Effector memory CD8-positive, alpha-beta T cell (primary cell): ENCODE results near the gene CDH4.

Source experiments
- ATAC-seq: fragments of 150-1000 bp; cut with Tn5 transposase; replicated peaks from 2 replicates; pipeline ENCODE4 v1.10.0; 2021; ENCODE audit warnings: mild to moderate bottlenecking, moderate library complexity
- DNase-seq, 3 experiments: peaks; one replicate each; pipeline ENCODE4 v3.0.0; 2021
- H3K27ac Mint-ChIP-seq, 2 donors: one replicate each; pipeline ENCODE4 v1.8.0; 2022; ENCODE audit warnings: mild to moderate bottlenecking in 2 of 2, mixed read lengths in 2 of 2, moderate library complexity in 2 of 2
- H3K27me3 Mint-ChIP-seq, 2 donors: one replicate each; pipeline ENCODE4 v1.8.0; 2022; ENCODE audit warnings: mixed read lengths in 2 of 2
- H3K36me3 Mint-ChIP-seq: one replicate; pipeline ENCODE4 v1.8.0; 2022; ENCODE audit warnings: mild to moderate bottlenecking, moderate library complexity, mixed read lengths; ENCODE audit not compliant: insufficient read depth
- H3K4me1 Mint-ChIP-seq, 2 donors: one replicate each; pipeline ENCODE4 v1.8.0; 2022; ENCODE audit warnings: low read depth in 2 of 2, mixed read lengths in 2 of 2
- H3K4me3 Mint-ChIP-seq, 2 donors: one replicate each; pipeline ENCODE4 v1.8.0; 2022; ENCODE audit warnings: mild to moderate bottlenecking in 2 of 2, mixed read lengths in 2 of 2, moderate library complexity in 2 of 2
- H3K9me3 Mint-ChIP-seq, 2 donors: one replicate each; pipeline ENCODE4 v1.8.0; 2022; ENCODE audit warnings: mixed read lengths in 2 of 2
- total RNA-seq, 9 experiments: gene quantifications; one replicate each; lab custom pipeline; 2026; lab: John Stamatoyannopoulos, UW

CDH4 gene
- total RNA-seq: 0 to 0.84 (median 0.11) reads per million in 9 experiments

GRCh38 chr20:61251529-61252393 lies at the start of gene CDH4:
TSS of gene CDH4 (plus strand) at chr20:61252261.
- ATAC-seq (no peak), DNase-seq (no peak)
- Mint-ChIP-seq H3K4me3 (peak within 1 kb of the TSS in 1 of 2 donors; percentile 57), H3K27ac (no peak within 1 kb of the TSS), H3K4me1 (peaks cover 0 to 1% of the 10 kb centered on the region in 2 donors), H3K9me3 (no peaks in the 10 kb centered on the region), H3K36me3 (no peaks in the 10 kb centered on the region), H3K27me3 (peaks cover 57 to 82% of the 10 kb centered on the region in 2 donors)

DNA sequence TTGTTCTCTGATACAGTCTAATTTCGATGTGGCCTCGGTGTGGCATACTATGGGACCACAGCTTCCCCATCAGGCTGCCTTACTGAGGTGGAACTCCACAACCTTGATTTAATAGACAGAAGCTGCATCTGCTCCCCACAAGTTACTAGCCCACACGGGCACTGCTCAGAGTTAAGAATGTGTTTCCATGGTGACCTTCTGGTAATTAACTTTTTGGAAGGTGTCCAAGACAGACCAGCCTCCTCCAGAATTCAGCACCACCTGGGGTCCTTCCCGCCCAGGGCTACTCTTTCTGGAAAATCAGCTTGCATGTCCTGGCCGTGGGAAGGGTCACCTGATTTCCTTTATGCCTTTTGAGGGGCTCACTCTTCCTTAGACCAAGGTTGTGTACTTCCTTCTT lies 48.7 kb upstream of the CDH4 start:
- peaks cover 7 to 37% of the 10 kb centered on the region in 2 donors for H3K27me3 Mint-ChIP-seq
- H3K4me1 Mint-ChIP-seq: no peaks in the 10 kb centered on the region
- ATAC-seq: no peak
- H3K36me3 Mint-ChIP-seq: no peaks in the 10 kb centered on the region
- H3K4me3 Mint-ChIP-seq: no peak overlapping the region
- peaks cover 0 to 2% of the 10 kb centered on the region in 2 donors for H3K9me3 Mint-ChIP-seq
- H3K27ac Mint-ChIP-seq: no peak overlapping the region
- no peak for DNase-seq

DNA sequence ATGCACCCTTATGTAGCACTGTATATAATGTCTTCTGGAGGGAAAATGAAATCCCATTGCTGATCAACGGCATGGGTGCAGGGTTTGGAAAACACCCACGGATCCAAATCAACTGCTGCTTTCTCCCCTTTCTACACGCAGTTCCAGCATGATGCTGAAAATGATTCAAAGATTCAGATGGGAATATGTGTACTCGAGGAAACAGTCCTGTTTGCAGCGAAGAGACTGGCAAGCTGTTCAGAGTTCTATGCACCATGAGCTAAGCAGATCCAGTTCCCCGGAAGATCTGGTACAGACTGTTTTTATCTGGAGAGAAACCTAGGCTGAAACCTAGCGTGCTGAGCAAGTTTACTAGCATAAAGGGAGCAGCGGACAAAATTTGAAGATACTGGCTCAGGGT lies 47.9 kb upstream of the CDH4 start:
- peaks cover 2 to 37% of the 10 kb centered on the region in 2 donors for H3K27me3 Mint-ChIP-seq
- no peaks in the 10 kb centered on the region for H3K36me3 Mint-ChIP-seq
- no peak for DNase-seq
- H3K4me3 Mint-ChIP-seq: no peak overlapping the region
- H3K9me3 Mint-ChIP-seq: peaks cover 0 to 2% of the 10 kb centered on the region in 2 donors
- no peaks in the 10 kb centered on the region for H3K4me1 Mint-ChIP-seq
- ATAC-seq: no peak
- no peak overlapping the region for H3K27ac Mint-ChIP-seq

DNA sequence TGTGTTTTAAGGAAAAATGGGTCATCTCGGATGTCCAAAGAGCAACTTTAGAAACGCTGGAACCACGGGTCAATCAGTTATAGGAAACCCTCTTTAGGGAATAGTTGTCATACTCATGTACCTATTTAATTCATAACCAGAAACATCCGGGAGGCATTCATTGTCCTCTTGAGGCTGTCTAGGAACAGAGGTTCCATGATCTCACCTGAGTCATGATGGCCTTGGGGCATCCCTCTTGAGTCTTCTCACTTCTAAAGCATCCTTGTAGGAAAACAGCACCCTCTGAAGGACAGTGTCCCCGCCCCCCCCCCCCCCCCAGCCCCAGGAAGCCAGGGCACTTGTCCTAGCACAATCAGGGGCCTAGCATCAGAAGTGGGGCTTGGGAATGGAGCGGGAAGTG lies 46.3 kb upstream of the CDH4 start:
- H3K4me3 Mint-ChIP-seq: no peak overlapping the region
- H3K27ac Mint-ChIP-seq: no peak overlapping the region
- DNase-seq (no peak), ATAC-seq (no peak)
- no peaks in the 10 kb centered on the region for H3K36me3 Mint-ChIP-seq
- peaks cover 0 to 2% of the 10 kb centered on the region in 2 donors for H3K9me3 Mint-ChIP-seq
- H3K27me3 Mint-ChIP-seq: peaks cover 0 to 37% of the 10 kb centered on the region in 2 donors
- H3K4me1 Mint-ChIP-seq: no peaks in the 10 kb centered on the region

- H3K27me3 Mint-ChIP-seq: peaks cover 5 to 13% of the 10 kb centered on the region in 2 donors
- H3K36me3 Mint-ChIP-seq: no peaks in the 10 kb centered on the region
- ATAC-seq (no peak), DNase-seq (no peak)
- H3K27ac Mint-ChIP-seq: no peak overlapping the region
- H3K4me1 Mint-ChIP-seq: no peaks in the 10 kb centered on the region
- no peak overlapping the region for H3K4me3 Mint-ChIP-seq
- H3K9me3 Mint-ChIP-seq: no peaks in the 10 kb centered on the region
Observed at GRCh38 chr20:61210862-61211261, 41.2 kb upstream of the CDH4 start.

DNA sequence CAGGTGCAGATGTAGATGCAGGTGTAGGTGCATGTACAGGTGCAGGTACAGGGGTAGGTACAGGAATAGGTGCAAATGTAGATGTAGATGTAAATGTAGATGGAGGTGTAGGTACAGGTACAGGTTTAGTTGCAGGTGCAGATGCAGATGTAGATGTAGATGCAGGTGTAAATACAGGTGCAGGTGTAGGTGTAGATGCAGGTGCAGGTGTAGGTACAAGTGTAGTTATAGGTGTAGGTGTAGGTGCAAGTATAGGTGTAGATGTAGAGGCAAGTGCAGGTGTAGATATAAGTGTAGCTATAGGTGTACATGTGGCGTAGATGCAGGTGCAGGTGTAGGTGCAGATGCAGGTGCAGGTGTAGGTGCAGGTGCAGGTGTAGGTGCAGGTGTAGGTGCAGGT lies 34.2 kb upstream of the CDH4 start:
- Mint-ChIP-seq H3K36me3 (no peaks in the 10 kb centered on the region), H3K9me3 (peaks cover 7 to 12% of the 10 kb centered on the region in 2 donors), H3K4me3 (no peak overlapping the region), H3K4me1 (no peaks in the 10 kb centered on the region), H3K27me3 (peaks cover 5 to 32% of the 10 kb centered on the region in 2 donors), H3K27ac (no peak overlapping the region)
- ATAC-seq (no peak), DNase-seq (no peak)

DNA sequence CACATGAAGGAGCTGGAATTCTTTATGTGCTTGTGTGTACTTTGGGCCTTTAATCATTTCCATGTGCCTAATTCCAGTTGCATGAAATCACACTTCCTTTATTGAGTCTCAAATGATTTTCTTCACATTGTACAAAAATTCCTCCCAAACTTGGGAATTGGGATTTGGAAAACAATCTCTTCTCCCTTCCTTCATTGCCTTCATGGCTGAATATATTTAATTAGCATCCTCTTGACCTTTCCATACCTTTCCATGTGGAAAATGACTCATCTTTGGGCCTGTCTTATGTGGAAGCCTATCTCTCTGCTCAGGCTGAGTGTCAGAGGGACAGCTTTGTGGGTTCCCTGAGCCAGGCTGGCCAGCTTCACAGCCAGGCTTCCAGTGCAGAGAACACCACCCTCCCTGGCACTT lies 33.0 kb upstream of the CDH4 start:
- H3K9me3 Mint-ChIP-seq: peaks cover 7 to 12% of the 10 kb centered on the region in 2 donors
- no peak overlapping the region for H3K4me3 Mint-ChIP-seq
- H3K27ac Mint-ChIP-seq: no peak overlapping the region
- DNase-seq (no peak), ATAC-seq (no peak)
- peaks cover 3 to 38% of the 10 kb centered on the region in 2 donors for H3K27me3 Mint-ChIP-seq
- no peaks in the 10 kb centered on the region for H3K36me3 Mint-ChIP-seq
- no peaks in the 10 kb centered on the region for H3K4me1 Mint-ChIP-seq

- ATAC-seq: no peak
- no peaks in the 10 kb centered on the region for H3K36me3 Mint-ChIP-seq
- no peak overlapping the region for H3K27ac Mint-ChIP-seq
- no peak overlapping the region for H3K4me3 Mint-ChIP-seq
- DNase-seq: no peak
- no peaks in the 10 kb centered on the region for H3K4me1 Mint-ChIP-seq
- H3K27me3 Mint-ChIP-seq: peaks cover 7 to 44% of the 10 kb centered on the region in 2 donors
- H3K9me3 Mint-ChIP-seq: peaks cover 7 to 12% of the 10 kb centered on the region in 2 donors
Observed at GRCh38 chr20:61220131-61220530, 31.9 kb upstream of the CDH4 start.

DNA sequence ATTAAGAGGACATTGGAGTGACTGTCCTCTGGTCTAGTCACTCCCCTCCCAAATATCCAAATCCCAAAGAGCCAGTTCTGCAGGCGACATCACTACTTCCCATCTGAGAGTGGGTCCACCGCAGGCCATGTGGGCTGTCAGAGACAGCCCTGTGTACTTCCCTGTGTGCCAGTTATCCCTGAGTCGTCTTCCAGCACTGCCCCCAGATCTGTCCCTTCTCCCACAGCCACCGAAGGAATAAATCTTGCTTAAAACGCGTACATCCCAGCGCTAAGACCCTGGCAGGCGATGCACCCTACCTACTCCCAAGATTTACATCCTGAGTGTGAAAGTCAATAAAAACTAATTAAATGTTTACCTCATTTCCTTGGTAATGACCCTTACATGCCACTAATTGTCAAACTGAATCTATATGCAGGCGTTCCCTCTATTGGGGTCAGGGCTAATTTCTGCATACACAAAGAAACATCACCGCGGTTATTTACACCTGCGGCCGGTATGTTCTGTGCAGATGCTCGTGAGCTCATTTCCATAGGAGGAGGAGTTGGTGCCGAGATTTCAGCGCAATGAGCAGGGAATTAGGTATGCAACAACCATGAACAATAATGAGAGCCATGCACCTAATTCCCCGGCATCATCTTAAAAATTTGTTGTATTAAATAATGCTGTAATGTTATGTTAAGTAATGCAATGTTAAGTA lies 31.3 kb upstream of the CDH4 start:
- Mint-ChIP-seq H3K4me3 (no peak overlapping the region), H3K4me1 (no peaks in the 10 kb centered on the region), H3K9me3 (peaks cover 7 to 12% of the 10 kb centered on the region in 2 donors), H3K27ac (no peak overlapping the region), H3K27me3 (peaks cover 7 to 43% of the 10 kb centered on the region in 2 donors), H3K36me3 (no peaks in the 10 kb centered on the region)
- DNase-seq (no peak), ATAC-seq (no peak)

DNA sequence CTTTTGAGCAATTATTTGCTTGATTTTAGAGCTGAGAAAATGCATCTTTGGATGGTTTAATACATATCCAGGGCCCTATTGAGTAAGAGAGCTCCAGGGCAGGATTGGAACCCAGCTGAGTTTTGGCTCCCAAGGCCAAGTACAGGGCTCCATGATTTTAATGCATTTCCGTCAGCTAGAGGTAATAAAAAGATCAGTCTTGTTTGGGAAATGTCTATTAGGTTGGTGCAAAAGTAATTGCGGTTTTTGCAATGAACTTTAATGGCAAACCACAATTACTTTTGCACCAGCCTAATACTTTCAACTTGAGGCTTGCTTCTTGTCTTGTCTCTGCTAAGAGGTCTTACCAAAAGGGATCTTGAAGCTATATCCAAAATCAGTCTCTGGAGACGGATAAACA lies 29.4 kb upstream of the CDH4 start:
- no peak overlapping the region for H3K27ac Mint-ChIP-seq
- ATAC-seq: no peak
- no peak for DNase-seq

DNA sequence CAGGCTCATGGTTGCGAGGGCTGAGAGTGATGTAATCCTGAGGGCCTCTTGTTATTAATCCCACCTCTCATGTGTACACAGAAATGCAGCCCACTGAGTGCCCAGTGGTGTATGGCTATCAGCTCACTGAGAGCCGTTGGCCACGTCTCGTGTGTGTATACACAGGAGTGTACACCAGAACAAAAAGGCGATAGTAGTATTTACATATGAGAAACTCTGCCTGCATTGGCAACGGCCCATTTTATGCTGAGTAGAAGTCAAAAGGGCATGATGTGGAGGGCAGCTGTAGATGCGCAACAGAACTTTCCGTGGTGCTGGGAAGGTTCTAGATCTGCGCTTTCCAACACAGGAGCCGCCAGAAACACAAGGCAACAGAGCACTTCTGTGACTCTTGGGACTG lies 28.9 kb upstream of the CDH4 start:
- Mint-ChIP-seq H3K9me3 (peaks cover 3 to 5% of the 10 kb centered on the region in 2 donors), H3K36me3 (no peaks in the 10 kb centered on the region), H3K4me1 (no peaks in the 10 kb centered on the region), H3K4me3 (no peak overlapping the region), H3K27ac (no peak overlapping the region), H3K27me3 (peaks cover 7 to 37% of the 10 kb centered on the region in 2 donors)
- ATAC-seq (no peak), DNase-seq (no peak)

More for the DNA sequence above, 29.4 kb upstream of the CDH4 start:
- H3K9me3 Mint-ChIP-seq: peaks cover 5 to 9% of the 10 kb centered on the region in 2 donors
- H3K36me3 Mint-ChIP-seq: no peaks in the 10 kb centered on the region
- no peak overlapping the region for H3K4me3 Mint-ChIP-seq
- no peaks in the 10 kb centered on the region for H3K4me1 Mint-ChIP-seq
- peaks cover 7 to 36% of the 10 kb centered on the region in 2 donors for H3K27me3 Mint-ChIP-seq

DNA sequence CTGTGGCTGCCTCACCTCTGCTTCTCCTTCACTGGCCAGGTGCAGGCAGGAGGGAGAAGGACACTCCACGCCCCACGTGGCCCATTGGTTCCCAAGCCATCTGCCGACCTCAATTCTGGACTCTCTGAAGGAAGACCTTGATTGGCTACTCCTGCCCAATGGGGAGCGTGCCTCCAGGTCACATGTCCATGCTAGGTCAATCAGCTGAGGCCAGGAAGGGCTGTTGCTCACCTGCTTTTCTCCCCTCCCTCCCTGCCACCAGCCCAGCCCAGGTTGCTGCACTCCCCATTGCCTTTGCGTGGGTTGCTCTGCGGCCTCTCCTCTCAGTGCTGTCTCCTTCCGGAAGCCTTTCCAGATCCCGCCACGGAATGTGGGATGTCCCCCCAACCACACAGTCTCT lies 21.9 kb upstream of the CDH4 start:
- no peak overlapping the region for H3K27ac Mint-ChIP-seq
- no peaks in the 10 kb centered on the region for H3K9me3 Mint-ChIP-seq
- H3K27me3 Mint-ChIP-seq: peaks cover 10 to 30% of the 10 kb centered on the region in 2 donors
- no peak overlapping the region for H3K4me3 Mint-ChIP-seq
- H3K4me1 Mint-ChIP-seq: peaks cover 0 to 3% of the 10 kb centered on the region in 2 donors
- no peaks in the 10 kb centered on the region for H3K36me3 Mint-ChIP-seq
- no peak for DNase-seq
- no peak for ATAC-seq

GRCh38 chr20:61233590-61233989 lies 18.5 kb upstream of the CDH4 start:
- Mint-ChIP-seq H3K27me3 (peaks cover 10 to 37% of the 10 kb centered on the region in 2 donors), H3K9me3 (no peaks in the 10 kb centered on the region), H3K36me3 (no peaks in the 10 kb centered on the region), H3K4me3 (no peak overlapping the region), H3K27ac (no peak overlapping the region), H3K4me1 (peaks cover 0 to 3% of the 10 kb centered on the region in 2 donors)
- ATAC-seq (no peak), DNase-seq (no peak)
